SK-N-SH treated with all-trans-retinoic acid at 6 μM for 48 hours (cell line): ENCODE data around the gene ZDHHC19.
"Not testable (repeated sequence)": the region's sequence is repeated elsewhere in the genome, so short reads cannot be mapped to it uniquely, and the experiment has no call there.

Source experiments
- ATAC-seq: fragments of 200-7000 bp; cut with Tn5 transposase; 3 replicates; pipeline ENCODE4 v1.9.1; 2020; ENCODE audit warnings: mild to moderate bottlenecking, moderate library complexity
- ARNTL ChIP-seq: fragments of 450-650 bp; formaldehyde crosslinking; IDR thresholded peaks from 2 replicates; pipeline ENCODE4 v1.5.0; 2020; ENCODE audit warnings: low read depth, mild to moderate bottlenecking, moderate library complexity, borderline replicate concordance
- BACH2 ChIP-seq: fragments of 250-450 bp; sonication (Bioruptor Pico); IDR thresholded peaks from 2 replicates; pipeline ENCODE4 v1.9.0; 2021; ENCODE audit warnings: mild to moderate bottlenecking, borderline replicate concordance
- CSDC2 ChIP-seq: fragments of 250-450 bp; sonication (Bioruptor Pico); IDR thresholded peaks from 2 replicates; pipeline ENCODE4 v1.5.0; 2020; ENCODE audit warnings: mild to moderate bottlenecking, moderate library complexity
- ESRRG ChIP-seq: fragments of 250-450 bp; sonication (Bioruptor Pico); IDR thresholded peaks from 2 replicates; pipeline ENCODE4 v1.6.1; 2021; ENCODE audit warnings: mild to moderate bottlenecking
- GLIS3 ChIP-seq: fragments of 250-450 bp; sonication (Bioruptor Pico); IDR thresholded peaks from 2 replicates; pipeline ENCODE4 v1.5.0; 2020; ENCODE audit warnings: mild to moderate bottlenecking, moderate library complexity
- ISL1 ChIP-seq: fragments of 250-450 bp; sonication (Bioruptor Pico); IDR thresholded peaks from 2 replicates; pipeline ENCODE4 v2.1.2; 2022; ENCODE audit warnings: mild to moderate bottlenecking, moderate library complexity
- OSR1 ChIP-seq: fragments of 250-450 bp; sonication (Bioruptor Pico); IDR thresholded peaks from 2 replicates; pipeline ENCODE4 v1.8.0; 2022; ENCODE audit warnings: moderate library complexity, mild to moderate bottlenecking, inconsistent platforms
- PPARA ChIP-seq: fragments of 250-450 bp; sonication (Bioruptor Pico); IDR thresholded peaks from 2 replicates; pipeline ENCODE4 v1.5.0; 2020; ENCODE audit warnings: mild to moderate bottlenecking, borderline replicate concordance
- RARB ChIP-seq: fragments of 250-450 bp; sonication (Bioruptor Pico); IDR thresholded peaks from 2 replicates; pipeline ENCODE4 v1.8.0; 2021; ENCODE audit warnings: mild to moderate bottlenecking, moderate library complexity
- SNAI2 ChIP-seq: fragments of 250-450 bp; sonication (Bioruptor Pico); IDR thresholded peaks from 2 replicates; pipeline ENCODE4 v1.5.0; 2020; ENCODE audit warnings: mild to moderate bottlenecking, moderate library complexity
- TCF4 ChIP-seq: fragments of 250-450 bp; sonication (Bioruptor Pico); IDR thresholded peaks from 2 replicates; pipeline ENCODE4 v1.8.0; 2021; ENCODE audit warnings: mild to moderate bottlenecking, moderate library complexity, borderline replicate concordance
- TOX ChIP-seq: fragments of 250-450 bp; sonication (Bioruptor Pico); IDR thresholded peaks from 2 replicates; pipeline ENCODE4 v1.8.0; 2021; ENCODE audit warnings: mild to moderate bottlenecking, moderate library complexity, borderline replicate concordance
- ZC3H10 ChIP-seq: fragments of 250-450 bp; sonication (Bioruptor Pico); IDR thresholded peaks from 2 replicates; pipeline ENCODE4 v1.5.1; 2021; ENCODE audit warnings: mild to moderate bottlenecking, moderate library complexity
- ZFP3 ChIP-seq: fragments of 250-450 bp; sonication (Bioruptor Pico); IDR thresholded peaks from 2 replicates; pipeline ENCODE4 v1.5.0; 2020; ENCODE audit warnings: mild to moderate bottlenecking, moderate library complexity
- ZFP30 ChIP-seq: fragments of 450-650 bp; formaldehyde crosslinking; IDR thresholded peaks from 2 replicates; pipeline ENCODE4 v1.5.0; 2022; ENCODE audit warnings: mild to moderate bottlenecking, moderate library complexity
- ZNF565 ChIP-seq: fragments of 450-650 bp; formaldehyde crosslinking; conservative IDR thresholded peaks from 2 replicates; pipeline ENCODE4 v1.5.0; 2020; ENCODE audit warnings: low read depth, mild to moderate bottlenecking, moderate library complexity
- ZNF70 ChIP-seq: fragments of 450-650 bp; formaldehyde crosslinking; IDR thresholded peaks from 2 replicates; pipeline ENCODE4 v1.5.0; 2020; ENCODE audit warnings: mild to moderate bottlenecking, moderate library complexity
- ZNF8 ChIP-seq: fragments of 450-650 bp; formaldehyde crosslinking; IDR thresholded peaks from 2 replicates; pipeline ENCODE4 v1.5.0; 2020; ENCODE audit warnings: mild to moderate bottlenecking, moderate library complexity
- TF ChIP-seq, protein P1 (sequence below): fragments of 250-450 bp; sonication (Bioruptor Pico); IDR thresholded peaks from 2 replicates; pipeline ENCODE4 v1.5.1; 2021; ENCODE audit warnings: mild to moderate bottlenecking, moderate library complexity
- TF ChIP-seq, protein P2 (sequence below): fragments of 250-450 bp; sonication (Bioruptor Pico); IDR thresholded peaks from 2 replicates; pipeline ENCODE4 v1.5.0; 2020; ENCODE audit warnings: mild to moderate bottlenecking, moderate library complexity
- TF ChIP-seq, protein P3 (sequence below): fragments of 250-450 bp; sonication (Bioruptor Pico); IDR thresholded peaks from 2 replicates; pipeline ENCODE4 v1.8.0; 2021; ENCODE audit warnings: low read depth, mild to moderate bottlenecking, moderate library complexity, borderline replicate concordance
- TF ChIP-seq, protein P4 (sequence below): fragments of 250-450 bp; sonication (Bioruptor Pico); IDR thresholded peaks from 2 replicates; pipeline ENCODE4 v1.5.1; 2020; ENCODE audit warnings: low read depth, mild to moderate bottlenecking, moderate library complexity

ZDHHC19 gene

DNA sequence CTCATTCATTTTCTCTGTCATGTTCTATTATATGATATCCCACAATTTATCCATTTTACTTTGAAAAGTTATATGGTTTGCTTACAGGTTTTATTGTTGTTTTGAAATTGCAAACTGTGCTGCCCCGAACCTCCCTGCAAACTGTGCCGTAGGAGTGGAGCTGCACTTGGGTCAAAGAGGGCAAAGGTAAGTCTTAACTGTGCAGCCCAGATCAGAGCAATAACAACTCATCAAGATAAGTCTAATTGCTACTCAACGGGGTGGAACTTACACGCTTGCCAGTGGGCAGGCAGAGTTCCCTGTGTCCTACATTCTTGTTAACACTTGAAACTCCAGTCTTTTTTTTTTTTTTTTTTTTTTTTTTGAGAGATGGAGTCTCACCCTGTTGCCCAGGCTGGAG is 33.2 kb downstream of the ZDHHC19 start (continued):
- TF ChIP-seq ESRRG (CRISPR knock-in tag) (no peak), ZC3H10 (CRISPR knock-in tag) (no peak)

DNA sequence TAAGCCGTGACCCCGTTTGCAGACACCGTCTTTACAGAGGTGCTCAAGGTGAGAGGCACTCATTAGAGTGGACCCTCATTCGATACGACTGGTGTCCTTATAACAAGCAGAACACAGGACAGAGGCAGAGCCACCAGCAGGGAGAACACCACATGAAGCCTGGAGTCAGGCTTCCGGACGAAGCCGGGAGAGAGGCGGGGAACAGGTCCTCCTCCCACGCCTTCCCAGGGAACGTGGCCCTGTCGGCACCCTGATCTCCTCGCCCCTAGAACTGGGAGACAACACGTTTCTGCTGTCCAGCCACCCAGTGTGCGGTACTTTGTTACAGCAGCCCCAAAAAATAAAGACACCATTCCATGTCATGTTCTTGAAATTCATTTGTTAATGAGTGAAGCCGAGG is 33.6 kb downstream of the ZDHHC19 start:
- TF ChIP-seq BACH2 (CRISPR knock-in tag) = no peak
- no peak for TF ChIP-seq OSR1
- TF ChIP-seq, protein P1, sequence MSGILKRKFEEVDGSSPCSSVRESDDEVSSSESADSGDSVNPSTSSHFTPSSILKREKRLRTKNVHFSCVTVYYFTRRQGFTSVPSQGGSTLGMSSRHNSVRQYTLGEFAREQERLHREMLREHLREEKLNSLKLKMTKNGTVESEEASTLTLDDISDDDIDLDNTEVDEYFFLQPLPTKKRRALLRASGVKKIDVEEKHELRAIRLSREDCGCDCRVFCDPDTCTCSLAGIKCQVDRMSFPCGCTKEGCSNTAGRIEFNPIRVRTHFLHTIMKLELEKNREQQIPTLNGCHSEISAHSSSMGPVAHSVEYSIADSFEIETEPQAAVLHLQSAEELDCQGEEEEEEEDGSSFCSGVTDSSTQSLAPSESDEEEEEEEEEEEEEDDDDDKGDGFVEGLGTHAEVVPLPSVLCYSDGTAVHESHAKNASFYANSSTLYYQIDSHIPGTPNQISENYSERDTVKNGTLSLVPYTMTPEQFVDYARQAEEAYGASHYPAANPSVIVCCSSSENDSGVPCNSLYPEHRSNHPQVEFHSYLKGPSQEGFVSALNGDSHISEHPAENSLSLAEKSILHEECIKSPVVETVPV = no peak
- no peak for ATAC-seq

DNA sequence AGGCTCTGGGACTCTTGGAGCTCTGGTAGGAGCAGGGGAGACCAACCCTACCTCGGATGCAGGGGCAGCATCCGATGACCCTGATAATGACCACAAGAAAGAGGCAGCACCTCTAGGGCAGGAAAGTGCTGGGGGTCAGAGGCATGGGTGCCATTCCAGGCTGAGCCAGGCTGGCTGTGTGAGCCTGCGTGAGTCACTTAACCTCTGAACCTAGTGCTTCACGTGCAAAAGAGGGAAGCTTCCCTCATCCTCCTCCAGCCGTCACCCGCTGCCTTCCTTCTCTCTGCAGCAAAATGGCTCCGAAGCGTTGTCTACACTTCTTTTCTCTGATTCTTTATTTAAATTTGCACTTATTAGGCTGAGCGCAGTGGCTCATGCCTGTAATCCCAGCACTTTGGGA is 35.5 kb downstream of the ZDHHC19 start:
- TF ChIP-seq OSR1 = no peak
- no peak for TF ChIP-seq PPARA (CRISPR knock-in tag)
- no peak for TF ChIP-seq SNAI2 (CRISPR knock-in tag)
- TF ChIP-seq GLIS3 (CRISPR knock-in tag) = no peak

DNA sequence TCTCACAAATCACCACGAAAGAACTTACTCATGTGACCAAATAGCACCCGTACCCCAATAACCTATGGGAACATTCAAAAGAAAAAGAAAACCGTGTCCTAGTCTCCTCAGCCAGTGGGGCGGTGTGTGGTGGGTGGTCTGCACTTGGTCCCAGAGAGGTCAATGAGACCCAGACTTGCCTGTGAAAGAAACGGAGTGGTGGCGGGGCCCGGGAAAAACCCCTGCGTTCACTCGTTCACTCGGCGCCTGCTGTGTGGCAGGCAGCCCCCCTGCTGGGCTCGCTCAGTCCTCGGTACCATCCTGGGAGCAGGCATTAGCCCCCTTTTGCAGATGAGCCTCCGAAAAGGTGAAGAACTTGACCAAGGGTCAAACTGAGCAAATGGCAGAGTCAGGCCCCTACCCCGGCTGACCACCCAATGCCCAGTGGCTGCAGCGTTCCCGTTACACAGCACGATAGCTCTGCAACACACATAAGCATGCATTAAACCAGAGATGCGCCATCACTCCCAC is 36.0 kb downstream of the ZDHHC19 start:
- ATAC-seq = no peak
- no peak for TF ChIP-seq ZNF565 (CRISPR knock-in tag)
- no peak for TF ChIP-seq BACH2 (CRISPR knock-in tag)
- no peak for TF ChIP-seq ZFP30 (CRISPR knock-in tag)
- TF ChIP-seq ARNTL (CRISPR knock-in tag) = no peak
- no peak for TF ChIP-seq OSR1
- TF ChIP-seq, protein P2, sequence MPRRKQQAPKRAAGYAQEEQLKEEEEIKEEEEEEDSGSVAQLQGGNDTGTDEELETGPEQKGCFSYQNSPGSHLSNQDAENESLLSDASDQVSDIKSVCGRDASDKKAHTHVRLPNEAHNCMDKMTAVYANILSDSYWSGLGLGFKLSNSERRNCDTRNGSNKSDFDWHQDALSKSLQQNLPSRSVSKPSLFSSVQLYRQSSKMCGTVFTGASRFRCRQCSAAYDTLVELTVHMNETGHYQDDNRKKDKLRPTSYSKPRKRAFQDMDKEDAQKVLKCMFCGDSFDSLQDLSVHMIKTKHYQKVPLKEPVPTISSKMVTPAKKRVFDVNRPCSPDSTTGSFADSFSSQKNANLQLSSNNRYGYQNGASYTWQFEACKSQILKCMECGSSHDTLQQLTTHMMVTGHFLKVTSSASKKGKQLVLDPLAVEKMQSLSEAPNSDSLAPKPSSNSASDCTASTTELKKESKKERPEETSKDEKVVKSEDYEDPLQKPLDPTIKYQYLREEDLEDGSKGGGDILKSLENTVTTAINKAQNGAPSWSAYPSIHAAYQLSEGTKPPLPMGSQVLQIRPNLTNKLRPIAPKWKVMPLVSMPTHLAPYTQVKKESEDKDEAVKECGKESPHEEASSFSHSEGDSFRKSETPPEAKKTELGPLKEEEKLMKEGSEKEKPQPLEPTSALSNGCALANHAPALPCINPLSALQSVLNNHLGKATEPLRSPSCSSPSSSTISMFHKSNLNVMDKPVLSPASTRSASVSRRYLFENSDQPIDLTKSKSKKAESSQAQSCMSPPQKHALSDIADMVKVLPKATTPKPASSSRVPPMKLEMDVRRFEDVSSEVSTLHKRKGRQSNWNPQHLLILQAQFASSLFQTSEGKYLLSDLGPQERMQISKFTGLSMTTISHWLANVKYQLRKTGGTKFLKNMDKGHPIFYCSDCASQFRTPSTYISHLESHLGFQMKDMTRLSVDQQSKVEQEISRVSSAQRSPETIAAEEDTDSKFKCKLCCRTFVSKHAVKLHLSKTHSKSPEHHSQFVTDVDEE (CRISPR knock-in tag) = no peak
- TF ChIP-seq CSDC2 (CRISPR knock-in tag) = no peak
- no peak for TF ChIP-seq ZNF8
- TF ChIP-seq ISL1 = no peak
- TF ChIP-seq GLIS3 (CRISPR knock-in tag) = no peak
- no peak for TF ChIP-seq PPARA (CRISPR knock-in tag)
- TF ChIP-seq, protein P3, sequence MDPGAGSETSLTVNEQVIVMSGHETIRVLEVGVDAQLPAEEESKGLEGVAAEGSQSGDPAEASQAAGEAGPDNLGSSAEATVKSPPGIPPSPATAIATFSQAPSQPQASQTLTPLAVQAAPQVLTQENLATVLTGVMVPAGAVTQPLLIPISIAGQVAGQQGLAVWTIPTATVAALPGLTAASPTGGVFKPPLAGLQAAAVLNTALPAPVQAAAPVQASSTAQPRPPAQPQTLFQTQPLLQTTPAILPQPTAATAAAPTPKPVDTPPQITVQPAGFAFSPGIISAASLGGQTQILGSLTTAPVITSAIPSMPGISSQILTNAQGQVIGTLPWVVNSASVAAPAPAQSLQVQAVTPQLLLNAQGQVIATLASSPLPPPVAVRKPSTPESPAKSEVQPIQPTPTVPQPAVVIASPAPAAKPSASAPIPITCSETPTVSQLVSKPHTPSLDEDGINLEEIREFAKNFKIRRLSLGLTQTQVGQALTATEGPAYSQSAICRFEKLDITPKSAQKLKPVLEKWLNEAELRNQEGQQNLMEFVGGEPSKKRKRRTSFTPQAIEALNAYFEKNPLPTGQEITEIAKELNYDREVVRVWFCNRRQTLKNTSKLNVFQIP (CRISPR knock-in tag) = no peak
- no peak for TF ChIP-seq ZFP3 (CRISPR knock-in tag)
- no peak for TF ChIP-seq ZC3H10 (CRISPR knock-in tag)
- no peak for TF ChIP-seq ZNF70
- no peak for TF ChIP-seq ESRRG (CRISPR knock-in tag)
- TF ChIP-seq, protein P4, sequence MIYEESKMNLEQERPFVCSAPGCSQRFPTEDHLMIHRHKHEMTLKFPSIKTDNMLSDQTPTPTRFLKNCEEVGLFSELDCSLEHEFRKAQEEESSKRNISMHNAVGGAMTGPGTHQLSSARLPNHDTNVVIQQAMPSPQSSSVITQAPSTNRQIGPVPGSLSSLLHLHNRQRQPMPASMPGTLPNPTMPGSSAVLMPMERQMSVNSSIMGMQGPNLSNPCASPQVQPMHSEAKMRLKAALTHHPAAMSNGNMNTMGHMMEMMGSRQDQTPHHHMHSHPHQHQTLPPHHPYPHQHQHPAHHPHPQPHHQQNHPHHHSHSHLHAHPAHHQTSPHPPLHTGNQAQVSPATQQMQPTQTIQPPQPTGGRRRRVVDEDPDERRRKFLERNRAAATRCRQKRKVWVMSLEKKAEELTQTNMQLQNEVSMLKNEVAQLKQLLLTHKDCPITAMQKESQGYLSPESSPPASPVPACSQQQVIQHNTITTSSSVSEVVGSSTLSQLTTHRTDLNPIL (CRISPR knock-in tag) = no peak
- TF ChIP-seq TOX (CRISPR knock-in tag) = no peak

More for the DNA sequence above, 35.5 kb downstream of the ZDHHC19 start:
- no peak for ATAC-seq

DNA sequence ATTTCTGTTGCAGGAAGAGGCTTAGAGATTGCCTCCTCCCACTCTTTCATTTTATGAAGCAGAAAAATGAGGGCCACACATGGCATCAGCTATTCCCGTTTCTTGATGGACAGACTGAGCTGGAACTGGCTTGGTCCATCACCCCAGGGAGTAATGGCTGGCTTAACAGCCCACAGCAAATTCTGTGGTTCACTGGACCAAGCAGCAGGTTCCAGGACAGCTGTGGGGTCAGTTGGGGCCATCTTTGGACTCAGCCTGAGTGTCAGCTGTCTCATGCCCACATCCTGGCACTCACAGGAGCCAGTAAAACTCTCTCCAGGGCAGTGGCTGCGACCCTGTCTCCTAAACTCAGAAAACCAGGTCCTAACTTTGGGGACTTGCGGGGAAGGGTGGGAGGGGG is 36.5 kb downstream of the ZDHHC19 start:
- no peak for ATAC-seq
- TF ChIP-seq ZFP3 (CRISPR knock-in tag) = no peak
- no peak for TF ChIP-seq TOX (CRISPR knock-in tag)
- TF ChIP-seq ZFP30 (CRISPR knock-in tag) = no peak
- TF ChIP-seq GLIS3 (CRISPR knock-in tag) = no peak
- no peak for TF ChIP-seq OSR1
- no peak for TF ChIP-seq SNAI2 (CRISPR knock-in tag)
- no peak for TF ChIP-seq PPARA (CRISPR knock-in tag)
- TF ChIP-seq, protein P4 (CRISPR knock-in tag) = no peak
- no peak for TF ChIP-seq ISL1
- no peak for TF ChIP-seq BACH2 (CRISPR knock-in tag)
- no peak for TF ChIP-seq ZC3H10 (CRISPR knock-in tag)
- TF ChIP-seq RARB (CRISPR knock-in tag) = no peak
- no peak for TF ChIP-seq ARNTL (CRISPR knock-in tag)
- TF ChIP-seq, protein P3 (CRISPR knock-in tag) = no peak
- no peak for TF ChIP-seq TCF4 (CRISPR knock-in tag)
- TF ChIP-seq ZNF8 = no peak

DNA sequence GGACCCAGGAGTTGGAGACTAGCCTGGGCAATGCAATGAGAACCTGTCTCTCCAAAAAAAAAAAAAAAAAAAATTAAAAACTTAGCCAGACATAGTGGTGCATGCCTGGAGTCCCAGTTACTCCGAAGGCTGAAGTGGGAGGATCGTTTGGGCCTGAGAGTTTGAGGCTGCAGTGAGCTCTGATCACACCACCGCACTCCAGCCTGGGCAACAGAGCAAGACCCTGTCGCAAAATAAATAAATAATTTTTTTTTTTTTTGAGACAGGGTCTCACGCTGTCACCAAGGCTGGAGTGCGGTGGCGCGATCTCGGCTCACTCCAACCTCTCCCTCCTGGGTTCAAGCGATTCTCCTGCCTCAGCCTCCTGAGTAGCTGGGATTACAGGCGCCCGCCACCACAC is 40.9 kb downstream of the ZDHHC19 start:
- not testable (repeated sequence) for ATAC-seq
